Keratinocyte (primary cell): ENCODE data around the gene PIGH. TPM values are rescaled to one million over a fixed set of nuclear protein-coding genes. Genes with fewer than 3 reads are reported as not detected.

Experiments used
- DNase-seq: peaks from one replicate; pipeline ENCODE4 v3.0.0-alpha.2; 2011; ENCODE audit warnings: low read depth, missing footprints, low spot score
- FAIRE-seq: peaks from 2 replicates; lab custom pipeline; 2011; peaks lifted over from hg19 to GRCh38; lab: Jason Lieb, UNC
- H2AFZ ChIP-seq: 2 replicates; pipeline ENCODE4 v1.6.0; 2012; ENCODE audit warnings: low read length, control low read depth, inconsistent platforms; ENCODE audit not compliant: control insufficient read depth
- H3K27ac ChIP-seq: 2 replicates; pipeline ENCODE4 v1.5.1; 2011; ENCODE audit warnings: low read length; ENCODE audit not compliant: control insufficient read depth, insufficient read depth
- H3K27me3 ChIP-seq: 3 replicates; pipeline ENCODE4 v1.6.0; 2011; ENCODE audit warnings: low read length; ENCODE audit not compliant: control insufficient read depth, insufficient read depth; ENCODE audit errors: extremely low read depth
- H3K36me3 ChIP-seq, 2 experiments: 2 replicates in 1 of 2; 3 replicates in 1 of 2; pipeline ENCODE4 v1.5.1; 2011; ENCODE audit warnings: low read length in 2 of 2, mild to moderate bottlenecking in 1 of 2; ENCODE audit not compliant: control insufficient read depth in 2 of 2, insufficient read depth in 2 of 2; ENCODE audit errors: extremely low read depth in 1 of 2
- H3K4me1 ChIP-seq: 3 replicates; pipeline ENCODE4 v1.5.1; 2011; ENCODE audit warnings: low read length; ENCODE audit not compliant: control insufficient read depth, insufficient read depth; ENCODE audit errors: extremely low read depth
- H3K4me2 ChIP-seq: 3 replicates; pipeline ENCODE4 v1.6.0; 2011; ENCODE audit warnings: low read depth, low read length; ENCODE audit not compliant: control insufficient read depth, insufficient read depth; ENCODE audit errors: extremely low read depth
- H3K4me3 ChIP-seq, 3 experiments: fragments of 200-600 bp in 1 of 3; sonication (generic) in 1 of 3; 2 replicates in 2 of 3; 3 replicates in 1 of 3; pipeline ENCODE4 v1.5.1; 2011 to 2016; ENCODE audit warnings: low read length in 3 of 3, mild to moderate bottlenecking in 3 of 3, control low read depth in 2 of 3, inconsistent platforms in 1 of 3, low read depth in 1 of 3, mixed read lengths in 1 of 3, mixed run types in 1 of 3, moderate library complexity in 1 of 3; ENCODE audit not compliant: control insufficient read depth in 2 of 3, insufficient read depth in 2 of 3; ENCODE audit errors: extremely low read depth in 1 of 3
- H3K79me2 ChIP-seq: 2 replicates; pipeline ENCODE4 v1.6.0; 2012; ENCODE audit warnings: low read length; ENCODE audit not compliant: control insufficient read depth, insufficient read depth
- H3K9ac ChIP-seq: 3 replicates; pipeline ENCODE4 v1.6.0; 2011; ENCODE audit warnings: low read length; ENCODE audit not compliant: control insufficient read depth, insufficient read depth; ENCODE audit errors: extremely low read depth
- H3K9me1 ChIP-seq: 3 replicates; pipeline ENCODE4 v1.6.0; 2011; ENCODE audit warnings: low read length; ENCODE audit not compliant: control insufficient read depth, insufficient read depth; ENCODE audit errors: extremely low read depth
- H3K9me3 ChIP-seq: 2 replicates; pipeline ENCODE4 v1.5.1; 2012; ENCODE audit warnings: low read depth, low read length; ENCODE audit not compliant: control insufficient read depth
- H4K20me1 ChIP-seq: 3 replicates; pipeline ENCODE4 v1.6.0; 2011; ENCODE audit warnings: low read length; ENCODE audit not compliant: control insufficient read depth, insufficient read depth; ENCODE audit errors: extremely low read depth
- CTCF ChIP-seq, 3 experiments: IDR thresholded peaks in 1 of 3; conservative IDR thresholded peaks in 1 of 3; optimal IDR thresholded peaks in 1 of 3; 2 replicates in 2 of 3; 3 replicates in 1 of 3; pipeline versions ENCODE3 to v1.5.1; 2011; ENCODE audit warnings: low read length in 3 of 3, mild to moderate bottlenecking in 3 of 3, moderate library complexity in 2 of 3, control low read depth in 1 of 3, inconsistent platforms in 1 of 3; ENCODE audit not compliant: insufficient read depth in 2 of 3; ENCODE audit errors: extremely low read depth in 1 of 3
- EZH2 ChIP-seq: IDR thresholded peaks from one replicate; pipeline ENCODE4 v1.6.1; 2012; ENCODE audit warnings: inconsistent platforms, mild to moderate bottlenecking, low read length, moderate library complexity
- dilution Hi-C: fragments of 300-500 bp; cut with MboI; formaldehyde crosslinking; loops from one replicate; pipeline ENCODE4 v1.7.0; 2020; ENCODE audit warnings: low sequenced_read_pairs; ENCODE audit not compliant: extremely low pct_ligation_motif_present
- polyA plus RNA-seq, 5 experiments: library from polyadenylated mRNA; depleted of rRNA in 3 of 5; stranded (reverse) in 3 of 5; stranded (forward) in 1 of 5; unstranded in 1 of 5; fragments of >200 nt; gene quantifications; 1 replicate in 1 of 5; 2 replicates in 3 of 5; 3 replicates in 1 of 5; pipeline versions ENCODE4 v1.2.1 to v1.2.3, GENCODE V29; 2011 to 2012; ENCODE audit warnings: missing spikeins in 2 of 5, low read depth in 1 of 5, low replicate concordance in 1 of 5

The PIGH gene
- polyA plus RNA-seq, 1 donor (not counting 4 experiments of a cell fraction or from before 2014, with no cell fraction given) = 29.9 TPM

GRCh38 chr14:67582061-67582460 is 18.0 kb downstream of the PIGH start:
- H3K27me3 ChIP-seq = no peaks in the 10 kb centered on the region
- no peaks in the 10 kb centered on the region for H4K20me1 ChIP-seq
- no peaks in the 10 kb centered on the region for H3K9me3 ChIP-seq
- no peak overlapping the region for H3K4me2 ChIP-seq
- DNase-seq (no peak), FAIRE-seq (no peak)
- H3K79me2 ChIP-seq = no peaks in the 10 kb centered on the region
- TF ChIP-seq CTCF (optimal IDR thresholded peaks at IDR 0.05 in 1 of 3, IDR thresholded peaks at IDR 0.05 in 1 of 3, conservative IDR thresholded peaks at IDR 0.05 in 1 of 3; ENCODE audit: extremely low read depth in 1 of 3, insufficient read depth in 2 of 3, low read length in 3 of 3) (no peak), EZH2 (no peak)
- H3K9me1 ChIP-seq = no peaks in the 10 kb centered on the region
- no peak overlapping the region for H3K27ac ChIP-seq
- dilution Hi-C loops = no loop called here
- H3K9ac ChIP-seq = no peak overlapping the region
- H3K4me1 ChIP-seq = no peaks in the 10 kb centered on the region
- no peak overlapping the region for H3K4me3 ChIP-seq
- peaks cover 0 to 19% of the 10 kb centered on the region in 2 experiments for H3K36me3 ChIP-seq
- no peak overlapping the region for H2AFZ ChIP-seq

GRCh38 chr14:67581643-67582042 is 18.4 kb downstream of the PIGH start:
- no peak overlapping the region for H3K4me3 ChIP-seq
- dilution Hi-C loops = no loop called here
- DNase-seq (no peak), FAIRE-seq (no peak)
- no peaks in the 10 kb centered on the region for H3K9me3 ChIP-seq
- no peaks in the 10 kb centered on the region for H3K4me1 ChIP-seq
- TF ChIP-seq CTCF (optimal IDR thresholded peaks at IDR 0.05 in 1 of 3, IDR thresholded peaks at IDR 0.05 in 1 of 3, conservative IDR thresholded peaks at IDR 0.05 in 1 of 3; ENCODE audit: extremely low read depth in 1 of 3, insufficient read depth in 2 of 3, low read length in 3 of 3) (no peak), EZH2 (no peak)
- H3K9ac ChIP-seq = no peak overlapping the region
- H4K20me1 ChIP-seq = no peaks in the 10 kb centered on the region
- H3K27me3 ChIP-seq = no peaks in the 10 kb centered on the region
- no peak overlapping the region for H3K4me2 ChIP-seq
- H3K36me3 ChIP-seq = peaks cover 0 to 19% of the 10 kb centered on the region in 2 experiments
- no peak overlapping the region for H2AFZ ChIP-seq
- H3K27ac ChIP-seq = no peak overlapping the region
- H3K9me1 ChIP-seq = no peaks in the 10 kb centered on the region
- no peaks in the 10 kb centered on the region for H3K79me2 ChIP-seq
